Spleen (tissue), 7 donors: ENCODE data around the gene TRIM66.

Experiments used
- CTCF ChIP-seq, 11 experiments: fragments of 200-600 bp in 7 of 11; fragments of 450-650 bp in 4 of 11; sonication (generic) in 4 of 11; IDR thresholded peaks in 8 of 11; conservative IDR thresholded peaks in 3 of 11; 1 replicate in 7 of 11; 2 replicates in 4 of 11; pipeline versions ENCODE4 v1.4.0 to v1.8.0; 2016 to 2021; ENCODE audit warnings: antibody characterized with exemption in 11 of 11, inconsistent platforms in 4 of 11, mild to moderate bottlenecking in 1 of 11
- POLR2A ChIP-seq, 3 donors: fragments of 450-650 bp; IDR thresholded peaks; one replicate each; pipeline ENCODE4 v1.5.1; 2017; ENCODE audit warnings: antibody characterized with exemption in 3 of 3, mild to moderate bottlenecking in 1 of 3
- donor health status: DM: no; HTN: no; CAD: no; lungs with moderate emphysema.
- donor health status: DM: no; HTN: no; CAD: no.
- donor health status: DM: no; HTN: no; CAD: no.

DNA sequence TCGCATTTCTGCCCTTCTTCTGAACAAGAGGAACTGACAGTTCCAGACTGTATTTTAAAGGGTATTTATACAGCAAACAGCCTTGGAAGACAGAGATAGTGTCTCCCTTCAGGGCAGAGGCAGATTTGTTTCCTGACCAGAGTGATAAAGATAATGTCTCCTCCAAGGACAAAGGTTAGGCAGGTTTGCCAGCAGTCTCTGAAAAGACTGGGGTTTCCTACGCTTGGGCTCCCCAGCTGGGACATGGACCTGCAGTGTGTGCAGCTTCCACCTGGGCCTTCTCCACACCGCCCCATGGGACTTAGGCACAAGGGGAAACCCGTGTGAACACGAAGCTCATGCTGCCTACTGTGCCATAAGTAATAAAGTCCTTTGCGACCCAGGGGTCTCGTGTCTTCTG is 42.2 kb upstream of the TRIM66 start:
- TF ChIP-seq CTCF (IDR thresholded peaks at IDR 0.05 in 8 of 11, conservative IDR thresholded peaks at IDR 0.05 in 3 of 11) (no peak), POLR2A (IDR thresholded peaks at IDR 0.05) (no peak)
